Upper lobe of left lung (tissue), 6 donors: ENCODE results near the gene TJP2. TPM values are rescaled to one million over a fixed set of nuclear protein-coding genes. Genes with fewer than 3 reads are reported as not detected.

Experiments
- ATAC-seq, 2 donors: fragments of 200-7000 bp; cut with Tn5 transposase; one replicate each; pipeline ENCODE4 v1.9.1; 2022; ENCODE audit warnings: mild to moderate bottlenecking in 2 of 2, moderate library complexity in 2 of 2; ENCODE audit not compliant: low FRiP score in 2 of 2
- DNase-seq, 2 donors: peaks; one replicate each; pipeline ENCODE4 v3.0.0-alpha.2; 2019 to 2020
- H3K27ac ChIP-seq, 4 donors: fragments of 200-600 bp; sonication (generic); one replicate each; pipeline ENCODE4 v1.5.1; 2016 to 2019
- H3K27me3 ChIP-seq, 4 donors: fragments of 200-600 bp; sonication (generic); one replicate each; pipeline ENCODE4 v1.5.1; 2017 to 2019
- H3K36me3 ChIP-seq, 4 donors: fragments of 200-600 bp; sonication (generic); one replicate each; pipeline ENCODE4 v1.5.1; 2016 to 2019
- H3K4me1 ChIP-seq, 4 donors: fragments of 200-600 bp; sonication (generic); one replicate each; pipeline ENCODE4 v1.5.1; 2018 to 2019
- H3K4me3 ChIP-seq, 4 donors: fragments of 200-600 bp; sonication (generic); one replicate each; pipeline ENCODE4 v1.5.1; 2017 to 2019; ENCODE audit warnings: mild to moderate bottlenecking in 2 of 4, moderate library complexity in 1 of 4
- H3K9me3 ChIP-seq, 4 donors: fragments of 200-600 bp; sonication (generic); one replicate each; pipeline ENCODE4 v1.5.1; 2018 to 2019
- EP300 ChIP-seq, 4 donors: sonication (generic); formaldehyde crosslinking; IDR thresholded peaks; one replicate each; pipeline ENCODE4 v1.5.1; 2017; ENCODE audit warnings: antibody characterized with exemption in 4 of 4, control low read depth in 2 of 4
- POLR2A ChIP-seq, 4 donors: fragments of 450-650 bp; IDR thresholded peaks; one replicate each; pipeline ENCODE4 v1.5.1; 2016 to 2017; ENCODE audit warnings: antibody characterized with exemption in 4 of 4, mild to moderate bottlenecking in 2 of 4
- POLR2AphosphoS5 ChIP-seq, 2 donors: sonication (generic); formaldehyde crosslinking; IDR thresholded peaks; one replicate each; pipeline ENCODE4 v1.5.1; 2017; ENCODE audit warnings: antibody characterized with exemption in 2 of 2
- WGBS, 2 donors: methylation state at CpG; one replicate each; pipeline ENCODE4 v1.1.5; 2017 to 2018; 5-methylcytosine and 5-hydroxymethylcytosine counted together
- total RNA-seq, 6 donors: library from RNA; depleted of rRNA in 4 of 6; stranded (reverse); fragments of >200 nt in 4 of 6; gene quantifications; one replicate each; pipeline versions ENCODE4 v1.1.0 to v1.2.1, GENCODE V29; 2016 to 2021
- TF ChIP-seq, protein P1 (sequence below), 6 experiments: fragments of 450-650 bp in 4 of 6; fragments of 200-600 bp in 2 of 6; sonication (generic) in 2 of 6; IDR thresholded peaks; one replicate each; pipeline ENCODE4 v1.5.1; 2016 to 2019; ENCODE audit warnings: antibody characterized with exemption in 6 of 6
- donor health status: DM: no; HTN: no; CAD: no; lungs with moderate emphysema.
- donor health status: DM: no; HTN: yes; CAD: no; lungs with severe emphysema.

TJP2 gene
- total RNA-seq, 6 donors from 2014 or later = 98.3 to 270 (median 185) TPM

DNA sequence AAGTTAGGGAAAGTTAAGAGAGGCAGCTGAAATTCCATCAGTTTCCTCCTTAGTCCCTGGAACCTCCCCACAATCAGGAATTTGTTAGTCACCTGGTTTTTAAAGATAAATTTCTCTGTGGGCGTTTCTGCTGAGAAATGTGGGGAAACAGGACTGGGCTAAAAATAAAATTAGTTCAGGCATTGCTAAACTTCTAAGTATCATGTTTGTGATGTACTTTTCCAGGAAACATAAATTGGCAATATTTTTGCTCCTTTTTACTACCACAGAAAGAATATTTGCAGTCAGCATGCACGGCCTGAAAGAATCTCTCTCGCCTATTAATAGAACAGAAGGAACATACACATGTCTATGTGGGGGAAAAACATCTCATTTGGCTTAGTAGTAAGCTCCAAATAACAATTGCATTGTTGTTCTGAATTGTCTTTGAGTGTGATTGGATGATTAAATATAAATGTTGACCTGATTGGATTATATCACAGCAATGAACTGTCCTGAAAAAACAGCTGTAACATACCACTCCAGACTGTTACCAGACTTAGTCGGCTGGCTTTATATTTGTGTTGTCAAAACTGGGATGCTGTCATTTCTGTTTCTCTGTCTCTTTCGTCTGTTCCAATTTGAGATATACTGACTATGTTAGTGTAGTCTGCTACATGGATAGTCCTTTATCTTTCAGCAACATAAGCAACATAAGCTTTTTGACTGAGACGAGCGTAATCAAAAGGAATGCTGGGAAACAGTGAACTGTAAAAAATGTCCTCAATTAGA is 12.9 kb downstream of the TJP2 start:
- Histone ChIP-seq H3K4me3 (no peak overlapping the region), H3K27ac (peak overlapping the region; percentile 45 to 79 (median 64)), H3K4me1 (peaks cover 40 to 62% (median 48%) of the 10 kb centered on the region in 4 donors), H3K27me3 (no peaks in the 10 kb centered on the region), H3K9me3 (no peaks in the 10 kb centered on the region), H3K36me3 (peaks cover 0 to 3% (median 0%) of the 10 kb centered on the region in 4 donors)
- 44 to 53% methylated on average over 7 of the region's 7 CpGs for WGBS, 2 donors
- TF ChIP-seq POLR2A (IDR thresholded peaks at IDR 0.05) = no peak
- TF ChIP-seq, protein P1, sequence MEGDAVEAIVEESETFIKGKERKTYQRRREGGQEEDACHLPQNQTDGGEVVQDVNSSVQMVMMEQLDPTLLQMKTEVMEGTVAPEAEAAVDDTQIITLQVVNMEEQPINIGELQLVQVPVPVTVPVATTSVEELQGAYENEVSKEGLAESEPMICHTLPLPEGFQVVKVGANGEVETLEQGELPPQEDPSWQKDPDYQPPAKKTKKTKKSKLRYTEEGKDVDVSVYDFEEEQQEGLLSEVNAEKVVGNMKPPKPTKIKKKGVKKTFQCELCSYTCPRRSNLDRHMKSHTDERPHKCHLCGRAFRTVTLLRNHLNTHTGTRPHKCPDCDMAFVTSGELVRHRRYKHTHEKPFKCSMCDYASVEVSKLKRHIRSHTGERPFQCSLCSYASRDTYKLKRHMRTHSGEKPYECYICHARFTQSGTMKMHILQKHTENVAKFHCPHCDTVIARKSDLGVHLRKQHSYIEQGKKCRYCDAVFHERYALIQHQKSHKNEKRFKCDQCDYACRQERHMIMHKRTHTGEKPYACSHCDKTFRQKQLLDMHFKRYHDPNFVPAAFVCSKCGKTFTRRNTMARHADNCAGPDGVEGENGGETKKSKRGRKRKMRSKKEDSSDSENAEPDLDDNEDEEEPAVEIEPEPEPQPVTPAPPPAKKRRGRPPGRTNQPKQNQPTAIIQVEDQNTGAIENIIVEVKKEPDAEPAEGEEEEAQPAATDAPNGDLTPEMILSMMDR (IDR thresholded peaks at IDR 0.05) = no peak
- peak in 1 of 2 donors; percentile 65 for TF ChIP-seq POLR2AphosphoS5 (IDR thresholded peaks at IDR 0.05)
- TF ChIP-seq EP300 (IDR thresholded peaks at IDR 0.05) = peak in 2 of 4 donors; percentile 2 to 3
- peak; percentile 11 to 48 for ATAC-seq
- no peak for DNase-seq

DNA sequence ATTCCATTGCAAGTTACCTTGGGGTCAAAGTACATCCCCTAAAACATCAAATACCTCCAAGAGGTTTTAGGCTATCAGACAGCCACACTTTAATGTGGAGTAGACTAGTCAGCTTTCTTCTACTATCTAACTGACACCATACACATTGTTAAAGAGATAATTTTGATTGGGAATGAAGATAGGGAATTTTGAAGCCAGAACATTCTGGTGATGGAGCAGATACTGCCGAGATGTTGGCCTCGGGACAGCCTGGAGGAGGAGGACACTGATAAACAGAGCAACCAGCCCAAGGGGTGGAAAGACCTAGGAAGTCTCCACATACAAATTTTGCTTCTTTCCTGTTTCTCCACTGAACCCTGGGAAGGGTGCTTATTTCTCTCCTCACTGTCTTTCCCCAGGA is 14.9 kb downstream of the TJP2 start:
- Histone ChIP-seq H3K36me3 (peaks cover 0 to 3% (median 0%) of the 10 kb centered on the region in 4 donors), H3K27ac (peak overlapping the region in 2 of 4 donors; percentile 21 to 79), H3K27me3 (no peaks in the 10 kb centered on the region), H3K9me3 (no peaks in the 10 kb centered on the region), H3K4me3 (no peak overlapping the region), H3K4me1 (peaks cover 50 to 75% (median 61%) of the 10 kb centered on the region in 4 donors)
- TF ChIP-seq, protein P1 (IDR thresholded peaks at IDR 0.05) = no peak
- TF ChIP-seq POLR2AphosphoS5 (IDR thresholded peaks at IDR 0.05) (no peak), EP300 (IDR thresholded peaks at IDR 0.05) (no peak), POLR2A (IDR thresholded peaks at IDR 0.05) (no peak)
- ATAC-seq (no peak), DNase-seq (no peak)
- WGBS, 2 donors = 82 to 90% methylated on average over 2 of the region's 2 CpGs

- H3K4me3 ChIP-seq = no peak overlapping the region
- peaks cover 50 to 75% (median 61%) of the 10 kb centered on the region in 4 donors for H3K4me1 ChIP-seq
- no peaks in the 10 kb centered on the region for H3K27me3 ChIP-seq
- DNase-seq = no peak
- no peak for ATAC-seq
- H3K27ac ChIP-seq = peak overlapping the region in 3 of 4 donors; percentile 6 to 67 (median 50)
- H3K36me3 ChIP-seq = no peaks in the 10 kb centered on the region
- TF ChIP-seq POLR2AphosphoS5 (IDR thresholded peaks at IDR 0.05) (no peak), EP300 (IDR thresholded peaks at IDR 0.05) (no peak), POLR2A (IDR thresholded peaks at IDR 0.05) (no peak)
- TF ChIP-seq, protein P1 (IDR thresholded peaks at IDR 0.05) = no peak
- H3K9me3 ChIP-seq = no peaks in the 10 kb centered on the region
- 69 to 72% methylated on average over 5 of the region's 5 CpGs for WGBS, 2 donors
Measured at GRCh38 chr9:69190086-69190862, 16.2 kb downstream of the TJP2 start.

- DNase-seq = no peak
- H3K4me3 ChIP-seq = no peak overlapping the region
- H3K27me3 ChIP-seq = no peaks in the 10 kb centered on the region
- H3K9me3 ChIP-seq = no peaks in the 10 kb centered on the region
- TF ChIP-seq POLR2A (IDR thresholded peaks at IDR 0.05) (no peak), POLR2AphosphoS5 (IDR thresholded peaks at IDR 0.05) (no peak)
- H3K4me1 ChIP-seq = peaks cover 50 to 73% (median 62%) of the 10 kb centered on the region in 4 donors
- H3K27ac ChIP-seq = peak overlapping the region in 3 of 4 donors; percentile 6 to 67 (median 50)
- no peaks in the 10 kb centered on the region for H3K36me3 ChIP-seq
- WGBS, 2 donors = 22 to 50% methylated on average over 1 of the region's 1 CpG
- no peak for ATAC-seq
Measured at GRCh38 chr9:69190863-69191181, 16.7 kb downstream of the TJP2 start.

GRCh38 chr9:69191231-69191630 is 17.2 kb downstream of the TJP2 start:
- TF ChIP-seq POLR2AphosphoS5 (IDR thresholded peaks at IDR 0.05) = no peak
- TF ChIP-seq POLR2A (IDR thresholded peaks at IDR 0.05) = no peak
- TF ChIP-seq, protein P1 (IDR thresholded peaks at IDR 0.05) = no peak
- TF ChIP-seq EP300 (IDR thresholded peaks at IDR 0.05) = no peak

More at GRCh38 chr9:69191231-69191630, 17.2 kb downstream of the TJP2 start:
- Histone ChIP-seq H3K27ac (peak overlapping the region in 3 of 4 donors; percentile 6 to 69 (median 67)), H3K9me3 (no peaks in the 10 kb centered on the region), H3K4me3 (no peak overlapping the region), H3K27me3 (no peaks in the 10 kb centered on the region), H3K36me3 (no peaks in the 10 kb centered on the region), H3K4me1 (peaks cover 46 to 69% (median 60%) of the 10 kb centered on the region in 4 donors)
- no peak for DNase-seq
- 40 to 49% methylated on average over 3 of the region's 3 CpGs for WGBS, 2 donors
- ATAC-seq = no peak
